ENCODE results near the gene ARF6. TPM values are rescaled to one million over a fixed set of nuclear protein-coding genes. Genes with fewer than 3 reads are reported as not detected.

ARF6 gene
- total and polyA plus RNA-seq, 5 donors from 2014 or later: 94.6 to 171 (median 152) TPM

GRCh38 chr14:49926803-49927202 is 33.9 kb downstream of the ARF6 start:
- Mint-ChIP-seq H3K27ac (no peak overlapping the region), H3K9me3 (no peaks in the 10 kb centered on the region), H3K4me3 (no peak overlapping the region), H3K36me3 (no peaks in the 10 kb centered on the region), H3K4me1 (peaks cover 0 to 4% (median 3%) of the 10 kb centered on the region in 4 donors), H3K27me3 (no peaks in the 10 kb centered on the region)
- no peaks in the 10 kb centered on the region for H3K9me3 ChIP-seq (ENCODE audit: control insufficient read depth in 2 of 2, low read length in 2 of 2)
- DNase-seq (no peak), ATAC-seq (ENCODE audit: low read depth in 2 of 2) (no peak)
- no peaks in the 10 kb centered on the region for H3K36me3 ChIP-seq (ENCODE audit: control insufficient read depth, insufficient read depth, low read length)
- H3K27me3 ChIP-seq (ENCODE audit: control insufficient read depth, insufficient read depth, low read length): no peaks in the 10 kb centered on the region
- no peak overlapping the region for H3K4me3 ChIP-seq (ENCODE audit: low read depth, low read length)
- no peaks in the 10 kb centered on the region for H3K4me1 ChIP-seq (ENCODE audit: control insufficient read depth, insufficient read depth, low read length, poor library complexity, severe bottlenecking)
- no peak overlapping the region for H3K27ac ChIP-seq (ENCODE audit: insufficient read depth, low read length, poor library complexity, severe bottlenecking)

GRCh38 chr14:49928015-49928414 is 35.1 kb downstream of the ARF6 start:
- Mint-ChIP-seq H3K36me3 (no peaks in the 10 kb centered on the region), H3K27ac (no peak overlapping the region), H3K9me3 (peaks cover 0 to 2% (median 0%) of the 10 kb centered on the region in 7 donors), H3K27me3 (no peaks in the 10 kb centered on the region), H3K4me1 (peaks cover 0 to 4% (median 3%) of the 10 kb centered on the region in 4 donors), H3K4me3 (no peak overlapping the region)
- Histone ChIP-seq H3K4me3 (ENCODE audit: low read depth, low read length) (no peak overlapping the region), H3K27me3 (ENCODE audit: control insufficient read depth, insufficient read depth, low read length) (no peaks in the 10 kb centered on the region), H3K9me3 (ENCODE audit: control insufficient read depth in 2 of 2, low read length in 2 of 2) (no peaks in the 10 kb centered on the region), H3K27ac (ENCODE audit: insufficient read depth, low read length, poor library complexity, severe bottlenecking) (no peak overlapping the region), H3K36me3 (ENCODE audit: control insufficient read depth, insufficient read depth, low read length) (no peaks in the 10 kb centered on the region), H3K4me1 (ENCODE audit: control insufficient read depth, insufficient read depth, low read length, poor library complexity, severe bottlenecking) (no peaks in the 10 kb centered on the region)
- no peak for DNase-seq
- no peak for ATAC-seq (ENCODE audit: low read depth in 2 of 2)

GRCh38 chr14:49930720-49931119 is 37.8 kb downstream of the ARF6 start:
- Mint-ChIP-seq H3K9me3 (peaks cover 0 to 2% (median 0%) of the 10 kb centered on the region in 7 donors), H3K4me3 (no peak overlapping the region), H3K27ac (no peak overlapping the region), H3K27me3 (no peaks in the 10 kb centered on the region), H3K4me1 (peaks cover 0 to 4% (median 2%) of the 10 kb centered on the region in 4 donors), H3K36me3 (no peaks in the 10 kb centered on the region)
- Histone ChIP-seq H3K36me3 (ENCODE audit: control insufficient read depth, insufficient read depth, low read length) (no peaks in the 10 kb centered on the region), H3K4me1 (ENCODE audit: control insufficient read depth, insufficient read depth, low read length, poor library complexity, severe bottlenecking) (no peaks in the 10 kb centered on the region), H3K9me3 (ENCODE audit: control insufficient read depth in 2 of 2, low read length in 2 of 2) (no peaks in the 10 kb centered on the region), H3K27ac (ENCODE audit: insufficient read depth, low read length, poor library complexity, severe bottlenecking) (no peak overlapping the region), H3K4me3 (ENCODE audit: low read depth, low read length) (no peak overlapping the region), H3K27me3 (ENCODE audit: control insufficient read depth, insufficient read depth, low read length) (no peaks in the 10 kb centered on the region)
- ATAC-seq (ENCODE audit: low read depth in 2 of 2) (no peak), DNase-seq (no peak)

- H3K4me3 ChIP-seq (ENCODE audit: low read depth, low read length): no peak overlapping the region
- no peak overlapping the region for H3K4me3 Mint-ChIP-seq
- no peaks in the 10 kb centered on the region for H3K27me3 ChIP-seq (ENCODE audit: control insufficient read depth, insufficient read depth, low read length)
- H3K4me1 ChIP-seq (ENCODE audit: control insufficient read depth, insufficient read depth, low read length, poor library complexity, severe bottlenecking): no peaks in the 10 kb centered on the region
- H3K27me3 Mint-ChIP-seq: no peaks in the 10 kb centered on the region
- DNase-seq (no peak), ATAC-seq (ENCODE audit: low read depth in 2 of 2) (no peak)
- no peak overlapping the region for H3K27ac ChIP-seq (ENCODE audit: insufficient read depth, low read length, poor library complexity, severe bottlenecking)
- H3K36me3 Mint-ChIP-seq: no peaks in the 10 kb centered on the region
- no peaks in the 10 kb centered on the region for H3K9me3 ChIP-seq (ENCODE audit: control insufficient read depth in 2 of 2, low read length in 2 of 2)
- H3K9me3 Mint-ChIP-seq: peaks cover 0 to 2% (median 0%) of the 10 kb centered on the region in 7 donors
- no peaks in the 10 kb centered on the region for H3K36me3 ChIP-seq (ENCODE audit: control insufficient read depth, insufficient read depth, low read length)
- peak overlapping the region in 1 of 3 donors; percentile 71 for H3K27ac Mint-ChIP-seq
- H3K4me1 Mint-ChIP-seq: peaks cover 0 to 4% (median 2%) of the 10 kb centered on the region in 4 donors
Measured at GRCh38 chr14:49931523-49931922, 38.6 kb downstream of the ARF6 start.

- Histone ChIP-seq H3K4me1 (ENCODE audit: control insufficient read depth, insufficient read depth, low read length, poor library complexity, severe bottlenecking) (no peaks in the 10 kb centered on the region), H3K4me3 (ENCODE audit: low read depth, low read length) (no peak overlapping the region), H3K27me3 (ENCODE audit: control insufficient read depth, insufficient read depth, low read length) (no peaks in the 10 kb centered on the region), H3K36me3 (ENCODE audit: control insufficient read depth, insufficient read depth, low read length) (no peaks in the 10 kb centered on the region), H3K27ac (ENCODE audit: insufficient read depth, low read length, poor library complexity, severe bottlenecking) (no peak overlapping the region), H3K9me3 (ENCODE audit: control insufficient read depth in 2 of 2, low read length in 2 of 2) (no peaks in the 10 kb centered on the region)
- Mint-ChIP-seq H3K27ac (no peak overlapping the region), H3K4me3 (no peak overlapping the region), H3K36me3 (no peaks in the 10 kb centered on the region), H3K4me1 (peaks cover 0 to 7% (median 3%) of the 10 kb centered on the region in 4 donors), H3K27me3 (no peaks in the 10 kb centered on the region), H3K9me3 (peaks cover 0 to 7% (median 0%) of the 10 kb centered on the region in 7 donors)
- DNase-seq (no peak), ATAC-seq (ENCODE audit: low read depth in 2 of 2) (no peak)
Measured at GRCh38 chr14:49933128-49933527, 40.2 kb downstream of the ARF6 start.

- Mint-ChIP-seq H3K4me1 (peaks cover 0 to 7% (median 5%) of the 10 kb centered on the region in 4 donors), H3K27ac (no peak overlapping the region), H3K9me3 (peaks cover 0 to 7% (median 2%) of the 10 kb centered on the region in 7 donors), H3K4me3 (no peak overlapping the region), H3K27me3 (no peaks in the 10 kb centered on the region), H3K36me3 (peaks cover 3% of the 10 kb centered on the region)
- no peaks in the 10 kb centered on the region for H3K27me3 ChIP-seq (ENCODE audit: control insufficient read depth, insufficient read depth, low read length)
- no peak overlapping the region for H3K27ac ChIP-seq (ENCODE audit: insufficient read depth, low read length, poor library complexity, severe bottlenecking)
- DNase-seq: no peak
- H3K36me3 ChIP-seq (ENCODE audit: control insufficient read depth, insufficient read depth, low read length): no peaks in the 10 kb centered on the region
- ATAC-seq (ENCODE audit: low read depth in 2 of 2): no peak
- H3K9me3 ChIP-seq (ENCODE audit: control insufficient read depth in 2 of 2, low read length in 2 of 2): no peaks in the 10 kb centered on the region
- H3K4me1 ChIP-seq (ENCODE audit: control insufficient read depth, insufficient read depth, low read length, poor library complexity, severe bottlenecking): no peaks in the 10 kb centered on the region
- no peak overlapping the region for H3K4me3 ChIP-seq (ENCODE audit: low read depth, low read length)
Measured at GRCh38 chr14:49933704-49934103, 40.8 kb downstream of the ARF6 start.

GRCh38 chr14:49934646-49935045 is 41.8 kb downstream of the ARF6 start:
- no peak for ATAC-seq (ENCODE audit: low read depth in 2 of 2)
- no peak overlapping the region for H3K27ac Mint-ChIP-seq
- H3K4me3 Mint-ChIP-seq: no peak overlapping the region

GRCh38 chr14:49935526-49935925 is 42.6 kb downstream of the ARF6 start:
- Histone ChIP-seq H3K4me1 (ENCODE audit: control insufficient read depth, insufficient read depth, low read length, poor library complexity, severe bottlenecking) (peaks cover 9% of the 10 kb centered on the region), H3K27ac (ENCODE audit: insufficient read depth, low read length, poor library complexity, severe bottlenecking) (no peak overlapping the region), H3K9me3 (ENCODE audit: control insufficient read depth in 2 of 2, low read length in 2 of 2) (no peaks in the 10 kb centered on the region), H3K27me3 (ENCODE audit: control insufficient read depth, insufficient read depth, low read length) (no peaks in the 10 kb centered on the region), H3K36me3 (ENCODE audit: control insufficient read depth, insufficient read depth, low read length) (no peaks in the 10 kb centered on the region), H3K4me3 (ENCODE audit: low read depth, low read length) (no peak overlapping the region)
- ATAC-seq (ENCODE audit: low read depth in 2 of 2) (no peak), DNase-seq (no peak)
- peaks cover 9 to 19% (median 13%) of the 10 kb centered on the region in 4 donors for H3K4me1 Mint-ChIP-seq
- no peak overlapping the region for H3K4me3 Mint-ChIP-seq
- H3K9me3 Mint-ChIP-seq: peaks cover 0 to 8% (median 5%) of the 10 kb centered on the region in 7 donors
- no peak overlapping the region for H3K27ac Mint-ChIP-seq
- peaks cover 7% of the 10 kb centered on the region for H3K36me3 Mint-ChIP-seq
- H3K27me3 Mint-ChIP-seq: no peaks in the 10 kb centered on the region

More at GRCh38 chr14:49934646-49935045, 41.8 kb downstream of the ARF6 start:
- Mint-ChIP-seq H3K36me3 (peaks cover 7% of the 10 kb centered on the region), H3K27me3 (no peaks in the 10 kb centered on the region), H3K9me3 (peaks cover 0 to 8% (median 5%) of the 10 kb centered on the region in 7 donors), H3K4me1 (peaks cover 2 to 10% (median 6%) of the 10 kb centered on the region in 4 donors)
- no peaks in the 10 kb centered on the region for H3K27me3 ChIP-seq (ENCODE audit: control insufficient read depth, insufficient read depth, low read length)
- no peaks in the 10 kb centered on the region for H3K9me3 ChIP-seq (ENCODE audit: control insufficient read depth in 2 of 2, low read length in 2 of 2)
- no peak overlapping the region for H3K4me3 ChIP-seq (ENCODE audit: low read depth, low read length)
- H3K4me1 ChIP-seq (ENCODE audit: control insufficient read depth, insufficient read depth, low read length, poor library complexity, severe bottlenecking): peaks cover under 1% of the 10 kb centered on the region
- peak in 1 of 3 donors; percentile 41 for DNase-seq
- H3K36me3 ChIP-seq (ENCODE audit: control insufficient read depth, insufficient read depth, low read length): no peaks in the 10 kb centered on the region
- H3K27ac ChIP-seq (ENCODE audit: insufficient read depth, low read length, poor library complexity, severe bottlenecking): no peak overlapping the region
